CD4-positive, alpha-beta T cell treated with Interleukin-17A for 1 hour (primary cell): ENCODE data around the gene HABP4.

Source experiments
- DNase-seq: peaks from one replicate; pipeline ENCODE4 v3.0.0-alpha.2; 2020

HABP4 gene

DNA sequence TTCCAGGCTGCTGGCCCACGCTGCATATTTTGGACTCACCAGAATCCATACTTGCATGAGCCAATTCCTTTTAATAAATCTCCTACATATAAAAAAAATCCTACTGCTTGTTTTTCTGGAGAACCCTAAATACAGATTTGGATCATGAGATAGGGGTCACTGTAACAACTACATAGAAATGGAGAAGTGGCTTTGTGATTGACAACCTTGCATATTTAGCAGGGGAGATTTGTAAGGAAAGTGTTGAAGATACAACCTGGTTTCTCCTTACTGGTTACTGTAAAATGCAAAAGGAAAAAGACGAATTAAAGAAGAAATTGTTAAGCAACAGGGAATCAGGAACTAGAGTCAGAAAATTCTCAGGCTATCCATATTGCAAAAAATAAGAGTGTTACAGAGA is 74.8 kb downstream of the HABP4 start:
- DNase-seq: no peak

DNA sequence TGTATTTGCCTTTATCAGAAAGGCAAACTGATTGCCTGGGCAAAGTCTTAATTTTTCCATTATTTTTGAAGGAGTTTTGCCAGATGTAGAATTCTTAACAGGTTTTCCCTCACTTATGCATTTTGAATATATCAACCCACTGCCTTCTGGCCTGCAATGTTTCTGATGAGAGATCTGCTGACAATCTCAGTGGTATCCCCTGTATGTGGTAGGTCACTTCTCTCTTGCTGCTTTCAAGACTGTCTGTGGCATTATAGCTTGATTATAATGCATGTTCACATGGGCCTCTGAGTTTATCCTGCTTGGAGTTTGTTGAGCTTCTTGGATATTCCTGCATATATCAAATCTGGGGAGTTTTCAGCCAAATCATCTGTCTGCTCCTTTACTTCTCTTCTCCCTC is 82.2 kb downstream of the HABP4 start:
- no peak for DNase-seq

DNA sequence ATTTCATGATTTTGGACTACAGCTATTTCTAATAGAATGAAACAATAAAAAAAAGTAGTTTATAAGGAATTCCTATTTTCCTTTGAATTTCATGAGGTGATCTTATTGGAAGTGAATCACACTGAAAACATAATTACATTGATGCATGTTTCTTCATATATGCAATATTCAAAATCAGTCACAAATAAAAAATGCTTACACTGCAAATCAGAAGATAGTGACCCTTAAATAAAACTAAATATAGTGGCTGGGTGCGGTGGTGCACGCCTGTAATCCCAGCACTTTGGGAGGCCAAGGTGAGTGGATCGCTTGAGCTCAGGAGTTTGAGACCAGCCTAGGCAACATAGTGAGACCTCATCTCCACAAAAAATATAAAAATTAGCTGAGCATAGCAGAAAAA is 90.1 kb downstream of the HABP4 start:
- no peak for DNase-seq
